Aorta (tissue), 5 donors: ENCODE data around the gene CCL19. TPM values are rescaled to one million over a fixed set of nuclear protein-coding genes. Genes with fewer than 3 reads are reported as not detected.
A peak's percentile ranks its signal among the peaks of the same experiment; 100 is the strongest.

Experiments
- ATAC-seq: fragments of 200-7000 bp; cut with Tn5 transposase; one replicate; pipeline ENCODE4 v1.9.1; 2022; ENCODE audit warnings: moderate library complexity; ENCODE audit not compliant: low FRiP score
- DNase-seq, 2 donors: peaks; one replicate each; pipeline ENCODE4 v3.0.0-alpha.2; 2020
- H3K27ac ChIP-seq, 2 donors: one replicate each; pipeline ENCODE4 v1.5.1; 2013; ENCODE audit warnings: low read length in 2 of 2, mild to moderate bottlenecking in 2 of 2, moderate library complexity in 2 of 2, control low read depth in 1 of 2, inconsistent platforms in 1 of 2, low read depth in 1 of 2
- H3K27me3 ChIP-seq, 2 donors: one replicate each; pipeline ENCODE4 v1.6.1; 2013; ENCODE audit warnings: control low read depth in 1 of 2, low read length in 1 of 2, mild to moderate bottlenecking in 1 of 2, moderate library complexity in 1 of 2; ENCODE audit not compliant: insufficient read depth in 2 of 2, control insufficient read depth in 1 of 2
- H3K36me3 ChIP-seq, 2 donors: one replicate each; pipeline ENCODE4 v1.6.1; 2013; ENCODE audit warnings: control low read depth in 1 of 2, low read length in 1 of 2, mild to moderate bottlenecking in 1 of 2; ENCODE audit not compliant: insufficient read depth in 2 of 2, control insufficient read depth in 1 of 2
- H3K4me1 ChIP-seq, 2 donors: one replicate each; pipeline ENCODE4 v1.6.1; 2013; ENCODE audit warnings: low read length in 2 of 2, control low read depth in 1 of 2, mild to moderate bottlenecking in 1 of 2, moderate library complexity in 1 of 2; ENCODE audit not compliant: insufficient read depth in 2 of 2, control insufficient read depth in 1 of 2
- H3K4me3 ChIP-seq, 2 donors: one replicate each; pipeline ENCODE4 v1.5.1; 2013; ENCODE audit warnings: low read length in 2 of 2, control low read depth in 1 of 2, mild to moderate bottlenecking in 1 of 2
- H3K9me3 ChIP-seq: one replicate; pipeline ENCODE4 v1.6.1; 2013; ENCODE audit warnings: mild to moderate bottlenecking, low read length; ENCODE audit not compliant: control insufficient read depth
- WGBS, 2 donors: extraction: QIAGEN DNeasy Blood & Tissue Kit; methylation state at CpG; one replicate each; pipeline ENCODE4 v1.1.7; 2013; 5-methylcytosine and 5-hydroxymethylcytosine counted together
- intact Hi-C, 2 donors: fragments of 100-400 bp; cut with DNase I; formaldehyde crosslinking; loops; one replicate each; pipeline versions ENCODE4 v1.14.2 to v1.15.0; 2022
- polyA plus RNA-seq, 2 donors: library from polyadenylated mRNA; stranded (reverse); fragments of 200-250 nt; gene quantifications; one replicate each; pipeline ENCODE4 v1.2.3, GENCODE V29; 2013
- total RNA-seq, 2 donors: library from RNA; stranded (reverse); fragmentation: NEBNext Ultra II Directional; extraction: Animal tissue kit (Norgen Biotek cat#: 25700); gene quantifications; one replicate each; pipeline ENCODE4 v1.2.1, GENCODE V29; 2021
- donor health status: healthy with polysubstance abuse.
- donor health status: Bipolar disorder and iron deficiency.
- donor health status: DM: no; HTN: no; CAD: no.
- donor health status: DM: no; HTN: no; CAD: no.
- donor health status: DM: yes; HTN: yes; CAD: no.

CCL19 gene
- total and polyA plus RNA-seq, 4 donors = 1.9 to 67.5 (median 22.6) TPM

DNA sequence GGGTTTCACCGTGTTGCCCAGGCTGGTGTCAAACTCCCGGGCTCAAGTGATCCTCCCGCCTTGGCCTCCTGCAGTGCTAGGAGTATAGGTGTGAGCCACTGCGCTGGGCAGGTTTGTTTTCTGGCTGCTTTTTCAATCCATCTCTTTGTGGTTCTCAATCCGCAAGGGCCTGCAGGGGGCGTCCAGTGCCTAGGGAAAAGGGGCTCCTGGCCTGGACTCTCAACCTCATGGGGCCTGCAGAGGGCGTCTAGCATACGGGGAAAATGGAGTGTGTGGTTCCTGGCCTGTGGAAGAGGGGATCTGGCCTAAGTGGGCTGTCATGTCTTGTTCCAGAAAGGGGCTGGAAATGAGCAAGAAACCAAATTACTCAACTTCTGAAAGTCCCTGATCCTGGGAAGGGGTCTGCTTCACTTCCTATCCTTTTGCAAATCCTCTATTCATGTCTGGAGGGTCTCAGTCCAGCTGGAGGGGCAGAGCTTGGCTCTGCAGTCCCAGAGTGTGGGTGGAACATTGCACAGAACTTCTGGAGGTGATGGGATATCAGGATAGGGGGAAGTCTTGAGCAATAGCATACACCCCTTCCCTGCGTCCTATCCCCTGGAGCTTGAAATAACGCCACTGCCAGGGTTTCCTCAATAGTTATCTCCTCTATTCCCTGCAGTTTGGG, 15.9 kb downstream of the CCL19 start:
- WGBS, 2 donors = 28 to 35% methylated on average over 10 of the region's 10 CpGs
- Histone ChIP-seq H3K27me3 (no peaks in the 10 kb centered on the region), H3K9me3 (no peaks in the 10 kb centered on the region), H3K36me3 (no peaks in the 10 kb centered on the region), H3K4me3 (no peak overlapping the region), H3K4me1 (no peaks in the 10 kb centered on the region), H3K27ac (no peak overlapping the region)
- ATAC-seq = peak; percentile 79
- intact Hi-C loops = no loop called here
- peak; percentile 83 to 91 for DNase-seq

DNA sequence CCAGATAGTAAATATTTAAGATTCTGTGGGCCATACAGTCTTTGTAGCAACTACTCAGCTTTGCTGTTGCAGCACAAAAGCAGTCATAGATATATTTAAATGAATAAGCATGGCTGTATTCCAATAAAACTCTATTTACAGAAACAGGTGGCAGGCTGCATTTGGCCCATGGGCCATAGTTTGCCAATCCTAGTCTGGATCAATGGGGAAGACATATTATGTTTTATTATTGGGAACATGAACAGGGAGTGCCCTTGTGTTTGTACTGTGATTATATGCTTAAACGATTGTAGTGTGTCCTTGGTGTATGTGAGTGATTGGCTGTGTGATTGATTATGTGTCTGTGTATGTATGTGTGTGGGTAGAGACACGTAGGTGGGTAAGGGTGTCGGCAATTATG, 16.6 kb downstream of the CCL19 start:
- DNase-seq (no peak), ATAC-seq (no peak)
- intact Hi-C loops = no loop called here
- H3K27ac ChIP-seq = no peak overlapping the region
- no peak overlapping the region for H3K4me3 ChIP-seq
- WGBS, 2 donors = 82 to 93% methylated on average over 3 of the region's 3 CpGs
- H3K4me1 ChIP-seq = no peaks in the 10 kb centered on the region
- H3K36me3 ChIP-seq = no peaks in the 10 kb centered on the region
- H3K27me3 ChIP-seq = no peaks in the 10 kb centered on the region
- H3K9me3 ChIP-seq = no peaks in the 10 kb centered on the region

- Histone ChIP-seq H3K27me3 (no peaks in the 10 kb centered on the region), H3K9me3 (no peaks in the 10 kb centered on the region), H3K4me1 (no peaks in the 10 kb centered on the region), H3K4me3 (no peak overlapping the region), H3K36me3 (no peaks in the 10 kb centered on the region), H3K27ac (no peak overlapping the region)
- ATAC-seq (no peak), DNase-seq (no peak)
- intact Hi-C loops = no loop called here
- WGBS, 2 donors = 71 to 79% methylated on average over 1 of the region's 1 CpG
Measured at GRCh38 chr9:34671307-34671706, 19.8 kb downstream of the CCL19 start.

- intact Hi-C loops = loop anchor here in 1 of 2 donors (10.0 kb wide), 2 partner anchors 325 to 405 kb away; partner anchors contain the start of genes FANCG and VCP
- ATAC-seq = no peak
- Histone ChIP-seq H3K27me3 (no peaks in the 10 kb centered on the region), H3K36me3 (no peaks in the 10 kb centered on the region), H3K9me3 (no peaks in the 10 kb centered on the region), H3K4me3 (no peak overlapping the region), H3K27ac (no peak overlapping the region), H3K4me1 (no peaks in the 10 kb centered on the region)
- 90 to 94% methylated on average over 5 of the region's 5 CpGs for WGBS, 2 donors
- DNase-seq = no peak
Measured at GRCh38 chr9:34669809-34670562, 21.1 kb downstream of the CCL19 start.

DNA sequence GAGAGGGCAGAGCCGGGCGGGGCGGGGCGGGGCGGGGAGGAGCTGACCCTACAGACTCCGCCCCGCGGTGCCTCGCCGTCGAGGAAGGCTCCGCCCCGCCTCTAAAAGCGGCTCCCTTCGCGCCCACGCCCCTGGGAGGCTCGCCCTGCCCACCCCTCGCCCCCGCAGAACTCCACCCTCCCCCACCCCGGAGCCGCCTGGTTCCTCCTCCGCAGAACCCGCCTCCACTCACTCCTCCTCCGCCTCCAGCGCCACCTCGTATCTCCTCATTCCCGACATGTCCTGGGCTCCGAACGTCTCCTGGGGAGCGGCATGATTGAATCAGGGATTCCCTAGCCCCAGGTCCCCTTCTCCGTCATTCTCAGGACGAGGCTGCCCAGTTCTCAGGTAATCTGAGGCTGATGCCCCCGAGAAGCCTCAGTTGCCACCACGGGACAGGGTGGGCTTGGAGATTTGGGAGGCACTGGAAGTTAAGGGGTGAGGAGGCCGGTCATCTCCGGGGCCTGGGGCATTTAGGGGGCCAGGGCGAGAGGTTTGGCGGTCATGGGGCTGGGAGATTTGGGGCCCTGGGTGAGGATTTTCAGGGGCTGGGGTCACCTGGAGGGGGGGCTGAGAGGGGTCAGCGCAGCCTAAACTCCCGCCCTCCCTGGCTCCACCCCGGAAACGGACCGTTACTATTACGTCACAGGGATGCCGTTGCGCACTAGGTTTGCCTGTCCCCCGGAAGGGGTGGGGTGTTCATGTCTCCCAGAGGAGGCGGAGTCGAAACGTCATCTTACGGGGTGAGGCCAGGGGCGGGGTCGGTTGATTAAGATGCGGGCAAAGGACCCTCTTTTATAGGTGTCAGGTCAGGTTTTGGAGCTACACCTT, 25.5 kb downstream of the CCL19 start:
- WGBS, 2 donors = 1% methylated on average over 45 to 55 of the region's 55 CpGs
- H3K4me3 ChIP-seq = peak overlapping the region; percentile 55 to 73
- ATAC-seq = peak; percentile 95
- no peaks in the 10 kb centered on the region for H3K4me1 ChIP-seq
- H3K36me3 ChIP-seq = peaks cover 0 to 3% of the 10 kb centered on the region in 2 donors
- peak; percentile 96 to 98 for DNase-seq
- no peaks in the 10 kb centered on the region for H3K9me3 ChIP-seq
- peak overlapping the region; percentile 25 to 96 for H3K27ac ChIP-seq
- intact Hi-C loops = loop anchor here in 1 of 2 donors (2.0 to 10.0 kb wide), 3 partner anchors 35 to 409 kb away; partner anchors contain the start of genes FANCG and VCP
- no peaks in the 10 kb centered on the region for H3K27me3 ChIP-seq

DNA sequence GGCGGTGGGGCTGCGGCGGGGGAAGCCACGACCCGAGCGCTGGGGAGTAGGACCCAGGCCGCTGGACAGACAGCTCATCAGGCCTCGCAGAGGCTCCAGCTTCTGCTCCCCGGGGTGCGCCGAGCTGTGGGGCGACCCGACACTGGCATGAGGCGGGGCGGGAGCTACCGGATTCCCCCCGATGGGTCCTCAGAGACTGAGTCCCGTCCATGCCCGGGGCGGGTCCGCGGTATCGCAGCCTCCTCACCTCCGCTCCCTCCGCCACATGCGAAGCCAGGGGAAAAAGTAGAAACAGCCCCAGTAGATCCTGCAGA, 26.1 kb downstream of the CCL19 start:
- Histone ChIP-seq H3K4me3 (peak overlapping the region; percentile 18), H3K4me1 (no peaks in the 10 kb centered on the region), H3K27ac (peak overlapping the region in 1 of 2 donors; percentile 78), H3K36me3 (peaks cover 0 to 3% of the 10 kb centered on the region in 2 donors), H3K9me3 (no peaks in the 10 kb centered on the region), H3K27me3 (no peaks in the 10 kb centered on the region)
- ATAC-seq (peak; percentile 51), DNase-seq (no peak)
- intact Hi-C loops = loop anchor here in 1 of 2 donors (10.0 kb wide), 2 partner anchors 330 to 410 kb away; partner anchors contain the start of genes FANCG and VCP
- 1 to 2% methylated on average over 19 to 26 of the region's 26 CpGs for WGBS, 2 donors

DNA sequence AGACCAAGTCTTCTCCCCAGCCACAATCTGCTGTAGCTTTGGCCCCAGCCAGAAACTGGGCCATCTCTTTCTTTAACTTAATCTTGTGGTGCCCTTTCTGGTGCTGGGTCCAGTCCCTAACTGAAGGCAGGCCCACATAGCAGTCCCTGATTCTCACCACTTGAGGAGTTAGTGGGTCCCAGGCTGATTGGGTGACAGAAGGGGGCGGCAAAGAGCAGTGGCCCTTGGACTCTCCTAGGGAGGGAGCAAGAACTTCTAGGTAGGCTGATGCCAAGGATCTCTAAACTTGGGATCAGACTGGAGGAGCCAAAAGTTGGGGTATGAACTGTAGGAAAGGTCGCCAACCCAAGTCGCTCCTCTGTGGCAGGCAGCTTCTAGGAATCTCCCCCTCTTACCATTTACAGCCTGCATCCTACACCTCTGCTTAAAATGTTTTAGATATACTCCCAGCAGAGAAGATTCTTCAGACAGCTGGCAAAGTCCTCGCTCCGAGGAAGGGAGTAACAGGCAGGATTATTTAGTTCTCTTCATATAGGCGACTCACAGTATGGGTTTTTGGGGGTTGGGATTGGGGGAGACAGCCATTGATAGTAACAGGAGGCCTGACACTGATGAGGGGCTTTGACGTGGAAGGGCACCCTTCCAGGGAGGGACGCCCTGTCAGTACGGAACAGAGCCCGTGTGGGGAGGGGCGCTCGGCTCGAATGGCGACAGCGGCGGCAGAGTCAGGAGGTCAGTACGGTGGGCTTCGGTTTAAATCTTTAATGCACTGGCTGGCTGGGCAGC, 26.6 kb downstream of the CCL19 start:
- no peaks in the 10 kb centered on the region for H3K27me3 ChIP-seq
- peak; percentile 74 for ATAC-seq
- H3K4me1 ChIP-seq = no peaks in the 10 kb centered on the region
- 5 to 6% methylated on average over 18 of the region's 18 CpGs for WGBS, 2 donors
- H3K9me3 ChIP-seq = no peaks in the 10 kb centered on the region
- H3K4me3 ChIP-seq = peak overlapping the region; percentile 18
- peak overlapping the region in 1 of 2 donors; percentile 78 for H3K27ac ChIP-seq
- peak; percentile 88 to 93 for DNase-seq
- intact Hi-C loops = loop anchor here in 1 of 2 donors (10.0 kb wide), 2 partner anchors 330 to 410 kb away; partner anchors contain the start of genes FANCG and VCP
- peaks cover 0 to 3% of the 10 kb centered on the region in 2 donors for H3K36me3 ChIP-seq

DNA sequence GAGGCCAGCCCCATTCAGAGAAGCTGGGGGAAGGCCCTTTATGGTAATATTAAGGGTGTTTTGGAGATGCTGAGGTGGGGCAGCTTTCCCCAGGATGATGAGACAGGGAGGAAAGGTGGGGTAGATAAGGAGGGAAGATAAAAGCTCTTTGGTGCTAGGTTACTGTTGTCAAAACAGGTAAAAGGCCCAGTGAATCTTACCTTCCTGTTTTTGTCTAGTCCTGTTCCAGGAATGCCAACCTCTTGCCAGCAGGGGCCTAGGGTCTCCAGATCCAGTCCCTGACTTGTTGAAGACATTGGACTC, 27.8 kb downstream of the CCL19 start:
- H3K27ac ChIP-seq = no peak overlapping the region
- intact Hi-C loops = loop anchor here in 1 of 2 donors (10.0 kb wide), 2 partner anchors 332 to 412 kb away; partner anchors contain the start of genes FANCG and VCP
- DNase-seq = no peak

More for the DNA sequence above, 27.8 kb downstream of the CCL19 start:
- Histone ChIP-seq H3K9me3 (no peaks in the 10 kb centered on the region), H3K27me3 (no peaks in the 10 kb centered on the region), H3K36me3 (peaks cover 0 to 3% of the 10 kb centered on the region in 2 donors), H3K4me3 (no peak overlapping the region), H3K4me1 (no peaks in the 10 kb centered on the region)
- no peak for ATAC-seq
